Liver (tissue), 3 donors: Measurements from ENCODE around the gene BANK1.

ENCODE experiments used
- EGR1 ChIP-seq, 2 donors: IDR thresholded peaks; 2 replicates each; pipeline ENCODE4 v1.6.1; 2016 to 2018; ENCODE audit warnings: antibody characterized with exemption in 2 of 2, low read depth in 2 of 2
- FOXA1 ChIP-seq: IDR thresholded peaks from 2 replicates; pipeline ENCODE4 v1.6.1; 2016; ENCODE audit warnings: antibody characterized with exemption
- GABPA ChIP-seq, 2 donors: IDR thresholded peaks in 1 of 2; conservative IDR thresholded peaks in 1 of 2; 2 replicates each; pipeline ENCODE4 v1.6.1; 2016; ENCODE audit warnings: antibody characterized with exemption in 2 of 2, mild to moderate bottlenecking in 1 of 2, moderate library complexity in 1 of 2
- HNF4A ChIP-seq, 2 donors: conservative IDR thresholded peaks; 2 replicates each; pipeline ENCODE4 v1.6.1; 2016; ENCODE audit warnings: antibody characterized with exemption in 2 of 2, mild to moderate bottlenecking in 2 of 2
- RAD21 ChIP-seq, 2 donors: IDR thresholded peaks; 2 replicates each; pipeline ENCODE4 v1.6.1; 2016; ENCODE audit warnings: antibody characterized with exemption in 2 of 2, mild to moderate bottlenecking in 2 of 2
- RXRA ChIP-seq, 2 donors: IDR thresholded peaks; 2 replicates each; pipeline ENCODE4 v1.6.1; 2017 to 2018; ENCODE audit warnings: antibody characterized with exemption in 2 of 2, mild to moderate bottlenecking in 1 of 2
- SP1 ChIP-seq: IDR thresholded peaks from 2 replicates; pipeline ENCODE4 v1.6.1; 2018; ENCODE audit warnings: antibody characterized with exemption, mild to moderate bottlenecking
- TAF1 ChIP-seq: conservative IDR thresholded peaks from 2 replicates; pipeline ENCODE4 v1.6.1; 2016; ENCODE audit warnings: antibody characterized with exemption, mild to moderate bottlenecking
- YY1 ChIP-seq: IDR thresholded peaks from 2 replicates; pipeline ENCODE4 v1.6.1; 2016; ENCODE audit warnings: antibody characterized with exemption, mild to moderate bottlenecking
- TF ChIP-seq, protein P1 (sequence below): fragments of 150-350 bp; IDR thresholded peaks from 2 replicates; pipeline ENCODE4 v1.5.1; 2017; ENCODE audit warnings: improper control_type of control experiment, low read depth, low read length; ENCODE audit not compliant: missing input control
- TF ChIP-seq, protein P2 (sequence below): IDR thresholded peaks from 2 replicates; pipeline ENCODE4 v1.6.1; 2016; ENCODE audit warnings: antibody characterized with exemption, mild to moderate bottlenecking
- TF ChIP-seq, protein P3 (sequence below): IDR thresholded peaks from 2 replicates; pipeline ENCODE4 v1.6.1; 2016; ENCODE audit warnings: antibody characterized with exemption
- TF ChIP-seq, protein P4 (sequence below): IDR thresholded peaks from 2 replicates; pipeline ENCODE4 v1.6.1; 2016; ENCODE audit warnings: antibody characterized with exemption
- donor health status: healthy.
- donor health status: healthy.

DNA sequence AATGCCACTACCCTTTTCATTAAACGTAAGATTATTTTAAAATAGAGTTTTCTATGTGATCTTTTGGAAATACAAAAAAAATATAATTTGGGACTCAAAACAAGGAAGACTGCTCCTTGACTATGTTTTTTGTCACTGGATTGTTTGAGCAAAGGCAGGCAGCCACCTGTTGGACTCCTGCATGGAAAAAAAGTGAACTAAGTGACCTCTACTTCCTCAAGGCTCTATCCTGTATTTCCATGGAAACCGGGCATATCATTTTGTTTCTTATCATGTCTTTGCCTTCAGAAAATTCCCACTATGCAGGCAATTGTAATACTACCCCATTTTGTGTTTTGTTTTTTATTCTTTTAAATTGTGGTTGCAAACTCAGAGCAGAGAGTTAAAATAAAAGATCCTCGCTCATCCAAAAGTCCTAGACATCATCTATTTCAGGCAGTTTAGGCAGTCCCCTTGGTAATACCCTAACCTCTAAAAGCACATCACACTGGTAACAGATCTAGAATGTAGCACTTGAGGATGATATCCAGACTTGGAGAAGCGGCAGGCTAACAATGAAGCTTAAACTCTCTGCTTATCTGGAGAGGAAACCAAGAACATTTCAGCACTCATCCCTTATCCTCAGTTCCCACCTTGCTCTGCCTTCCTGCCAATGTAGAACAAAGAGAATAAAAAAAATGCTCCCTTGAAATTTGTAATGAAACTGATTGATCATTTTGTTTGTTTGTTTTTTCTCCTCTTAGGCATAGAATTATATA is 165.7 kb downstream of the BANK1 start:
- TF ChIP-seq, protein P1, sequence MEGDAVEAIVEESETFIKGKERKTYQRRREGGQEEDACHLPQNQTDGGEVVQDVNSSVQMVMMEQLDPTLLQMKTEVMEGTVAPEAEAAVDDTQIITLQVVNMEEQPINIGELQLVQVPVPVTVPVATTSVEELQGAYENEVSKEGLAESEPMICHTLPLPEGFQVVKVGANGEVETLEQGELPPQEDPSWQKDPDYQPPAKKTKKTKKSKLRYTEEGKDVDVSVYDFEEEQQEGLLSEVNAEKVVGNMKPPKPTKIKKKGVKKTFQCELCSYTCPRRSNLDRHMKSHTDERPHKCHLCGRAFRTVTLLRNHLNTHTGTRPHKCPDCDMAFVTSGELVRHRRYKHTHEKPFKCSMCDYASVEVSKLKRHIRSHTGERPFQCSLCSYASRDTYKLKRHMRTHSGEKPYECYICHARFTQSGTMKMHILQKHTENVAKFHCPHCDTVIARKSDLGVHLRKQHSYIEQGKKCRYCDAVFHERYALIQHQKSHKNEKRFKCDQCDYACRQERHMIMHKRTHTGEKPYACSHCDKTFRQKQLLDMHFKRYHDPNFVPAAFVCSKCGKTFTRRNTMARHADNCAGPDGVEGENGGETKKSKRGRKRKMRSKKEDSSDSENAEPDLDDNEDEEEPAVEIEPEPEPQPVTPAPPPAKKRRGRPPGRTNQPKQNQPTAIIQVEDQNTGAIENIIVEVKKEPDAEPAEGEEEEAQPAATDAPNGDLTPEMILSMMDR, result no peak
- TF ChIP-seq EGR1 (IDR thresholded peaks at IDR 0.05; ENCODE audit: low read depth in 2 of 2) (no peak), RXRA (IDR thresholded peaks at IDR 0.05) (no peak), RAD21 (IDR thresholded peaks at IDR 0.05) (no peak), TAF1 (no peak), FOXA1 (no peak), GABPA (IDR thresholded peaks at IDR 0.05 in 1 of 2, conservative IDR thresholded peaks at IDR 0.05 in 1 of 2) (no peak), YY1 (no peak), SP1 (no peak), HNF4A (conservative IDR thresholded peaks at IDR 0.05) (no peak)
- TF ChIP-seq, protein P2, sequence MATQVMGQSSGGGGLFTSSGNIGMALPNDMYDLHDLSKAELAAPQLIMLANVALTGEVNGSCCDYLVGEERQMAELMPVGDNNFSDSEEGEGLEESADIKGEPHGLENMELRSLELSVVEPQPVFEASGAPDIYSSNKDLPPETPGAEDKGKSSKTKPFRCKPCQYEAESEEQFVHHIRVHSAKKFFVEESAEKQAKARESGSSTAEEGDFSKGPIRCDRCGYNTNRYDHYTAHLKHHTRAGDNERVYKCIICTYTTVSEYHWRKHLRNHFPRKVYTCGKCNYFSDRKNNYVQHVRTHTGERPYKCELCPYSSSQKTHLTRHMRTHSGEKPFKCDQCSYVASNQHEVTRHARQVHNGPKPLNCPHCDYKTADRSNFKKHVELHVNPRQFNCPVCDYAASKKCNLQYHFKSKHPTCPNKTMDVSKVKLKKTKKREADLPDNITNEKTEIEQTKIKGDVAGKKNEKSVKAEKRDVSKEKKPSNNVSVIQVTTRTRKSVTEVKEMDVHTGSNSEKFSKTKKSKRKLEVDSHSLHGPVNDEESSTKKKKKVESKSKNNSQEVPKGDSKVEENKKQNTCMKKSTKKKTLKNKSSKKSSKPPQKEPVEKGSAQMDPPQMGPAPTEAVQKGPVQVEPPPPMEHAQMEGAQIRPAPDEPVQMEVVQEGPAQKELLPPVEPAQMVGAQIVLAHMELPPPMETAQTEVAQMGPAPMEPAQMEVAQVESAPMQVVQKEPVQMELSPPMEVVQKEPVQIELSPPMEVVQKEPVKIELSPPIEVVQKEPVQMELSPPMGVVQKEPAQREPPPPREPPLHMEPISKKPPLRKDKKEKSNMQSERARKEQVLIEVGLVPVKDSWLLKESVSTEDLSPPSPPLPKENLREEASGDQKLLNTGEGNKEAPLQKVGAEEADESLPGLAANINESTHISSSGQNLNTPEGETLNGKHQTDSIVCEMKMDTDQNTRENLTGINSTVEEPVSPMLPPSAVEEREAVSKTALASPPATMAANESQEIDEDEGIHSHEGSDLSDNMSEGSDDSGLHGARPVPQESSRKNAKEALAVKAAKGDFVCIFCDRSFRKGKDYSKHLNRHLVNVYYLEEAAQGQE, result no peak
- TF ChIP-seq, protein P3, sequence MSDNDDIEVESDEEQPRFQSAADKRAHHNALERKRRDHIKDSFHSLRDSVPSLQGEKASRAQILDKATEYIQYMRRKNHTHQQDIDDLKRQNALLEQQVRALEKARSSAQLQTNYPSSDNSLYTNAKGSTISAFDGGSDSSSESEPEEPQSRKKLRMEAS, result no peak
- TF ChIP-seq, protein P4, sequence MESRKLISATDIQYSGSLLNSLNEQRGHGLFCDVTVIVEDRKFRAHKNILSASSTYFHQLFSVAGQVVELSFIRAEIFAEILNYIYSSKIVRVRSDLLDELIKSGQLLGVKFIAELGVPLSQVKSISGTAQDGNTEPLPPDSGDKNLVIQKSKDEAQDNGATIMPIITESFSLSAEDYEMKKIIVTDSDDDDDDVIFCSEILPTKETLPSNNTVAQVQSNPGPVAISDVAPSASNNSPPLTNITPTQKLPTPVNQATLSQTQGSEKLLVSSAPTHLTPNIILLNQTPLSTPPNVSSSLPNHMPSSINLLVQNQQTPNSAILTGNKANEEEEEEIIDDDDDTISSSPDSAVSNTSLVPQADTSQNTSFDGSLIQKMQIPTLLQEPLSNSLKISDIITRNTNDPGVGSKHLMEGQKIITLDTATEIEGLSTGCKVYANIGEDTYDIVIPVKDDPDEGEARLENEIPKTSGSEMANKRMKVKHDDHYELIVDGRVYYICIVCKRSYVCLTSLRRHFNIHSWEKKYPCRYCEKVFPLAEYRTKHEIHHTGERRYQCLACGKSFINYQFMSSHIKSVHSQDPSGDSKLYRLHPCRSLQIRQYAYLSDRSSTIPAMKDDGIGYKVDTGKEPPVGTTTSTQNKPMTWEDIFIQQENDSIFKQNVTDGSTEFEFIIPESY, result no peak
